Esophagus muscularis mucosa (tissue), 4 donors: ENCODE results near the gene CPEB1.

Source experiments
- CTCF ChIP-seq, 3 experiments: fragments of 200-600 bp in 2 of 3; fragments of 450-650 bp in 1 of 3; sonication (generic) in 2 of 3; IDR thresholded peaks; one replicate each; pipeline ENCODE4 v1.5.1; 2017 to 2019; ENCODE audit warnings: antibody characterized with exemption in 3 of 3, mild to moderate bottlenecking in 2 of 3, moderate library complexity in 1 of 3
- EP300 ChIP-seq: sonication (generic); formaldehyde crosslinking; IDR thresholded peaks from one replicate; pipeline ENCODE4 v1.6.1; 2017; ENCODE audit warnings: antibody characterized with exemption
- POLR2A ChIP-seq: fragments of 450-650 bp; IDR thresholded peaks from one replicate; pipeline ENCODE4 v1.6.1; 2017; ENCODE audit warnings: antibody characterized with exemption, moderate library complexity, mild to moderate bottlenecking, low read depth
- POLR2AphosphoS5 ChIP-seq, 2 donors: sonication (generic); formaldehyde crosslinking; IDR thresholded peaks; one replicate each; pipeline ENCODE4 v1.6.1; 2017; ENCODE audit warnings: antibody characterized with exemption in 2 of 2

- TF ChIP-seq CTCF (IDR thresholded peaks at IDR 0.05), result no peak
- no peak for TF ChIP-seq POLR2A
- no peak for TF ChIP-seq EP300
- no peak for TF ChIP-seq POLR2AphosphoS5 (IDR thresholded peaks at IDR 0.05)
Measured at GRCh38 chr15:82642656-82643055, 4.5 kb downstream of the CPEB1 start.
